Limb (tissue), 2 donors: ENCODE measurements around the gene PNPLA8.

Experiments
- DNase-seq, 2 donors: peaks; one replicate each; pipeline ENCODE4 v3.0.0-alpha.2; 2016; ENCODE audit errors: extremely low spot score in 2 of 2

Gene PNPLA8

GRCh38 chr7:108448584-108449505 is 77.1 kb downstream of the PNPLA8 start:
- DNase-seq, result no peak

- DNase-seq, result no peak
These were observed 83.8 kb downstream of the PNPLA8 start for GRCh38 chr7:108442039-108442568.

- no peak for DNase-seq
These were observed 84.5 kb downstream of the PNPLA8 start for GRCh38 chr7:108441392-108441955.

DNA sequence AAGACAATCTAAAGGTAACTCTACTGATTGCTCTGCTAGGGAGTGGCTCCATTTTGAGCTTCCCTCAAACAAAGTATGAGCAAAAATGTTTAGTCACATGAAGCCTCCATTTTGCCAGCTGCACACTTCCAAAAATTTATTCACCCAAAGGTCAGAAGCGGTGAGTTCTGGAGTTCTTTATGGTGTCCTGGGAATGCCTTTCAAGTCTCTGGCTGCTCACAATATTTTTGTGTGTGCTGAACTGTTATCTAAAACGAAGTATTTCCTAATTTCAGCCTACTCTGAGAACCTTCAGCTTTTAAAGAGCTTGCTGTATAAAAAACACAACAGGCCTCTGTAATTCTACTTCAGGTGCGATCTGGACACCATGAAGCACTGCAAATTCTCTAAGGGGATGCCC is 85.3 kb downstream of the PNPLA8 start:
- no peak for DNase-seq

GRCh38 chr7:108436906-108437305 is 89.0 kb downstream of the PNPLA8 start:
- DNase-seq, result no peak

GRCh38 chr7:108434010-108434409 is 91.9 kb downstream of the PNPLA8 start:
- no peak for DNase-seq

GRCh38 chr7:108431099-108431498 is 94.8 kb downstream of the PNPLA8 start:
- DNase-seq, result no peak

DNA sequence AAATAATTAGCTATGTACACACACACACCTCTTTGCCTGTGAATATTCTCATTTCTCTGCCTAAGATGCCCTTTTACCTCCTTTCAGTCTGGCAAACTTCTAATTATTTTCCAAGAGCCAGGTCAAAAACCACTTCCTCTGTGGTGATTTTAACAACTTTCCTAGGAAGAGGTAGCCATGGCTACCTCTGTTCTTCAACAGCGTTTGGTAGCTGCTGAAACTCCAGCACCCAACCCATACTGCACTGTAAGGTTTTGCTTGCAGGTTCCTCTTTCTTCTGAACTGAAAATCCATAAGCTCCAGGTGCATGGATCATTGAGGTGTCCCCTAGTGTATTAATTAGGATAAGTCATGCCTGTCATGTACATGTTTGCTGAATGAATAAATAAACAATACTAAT is 95.3 kb downstream of the PNPLA8 start:
- DNase-seq, result no peak

- DNase-seq, result no peak
These were observed 98.2 kb downstream of the PNPLA8 start for GRCh38 chr7:108427766-108428165.

- no peak for DNase-seq
These were observed 100.1 kb downstream of the PNPLA8 start for GRCh38 chr7:108425714-108426275.

DNA sequence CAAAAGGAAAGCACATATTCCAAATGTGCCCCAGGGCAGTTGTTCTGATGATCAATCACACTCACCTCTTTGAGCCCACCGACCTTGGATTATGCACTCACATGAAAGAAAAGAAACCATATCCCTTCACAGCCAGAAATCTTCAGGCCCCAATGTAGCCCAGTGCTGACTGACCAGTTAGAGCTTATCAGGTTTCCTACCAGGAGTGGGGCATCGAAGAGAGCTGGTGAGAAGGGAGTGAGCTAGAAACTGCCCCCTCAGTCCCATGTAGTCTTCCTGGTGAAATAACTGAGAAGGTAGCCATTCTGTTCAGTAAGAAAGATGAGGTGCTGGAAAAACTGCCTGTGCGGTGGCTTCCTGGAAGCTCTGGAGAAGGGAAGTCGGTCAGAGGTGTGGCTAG is 101.9 kb downstream of the PNPLA8 start:
- DNase-seq, result no peak

DNA sequence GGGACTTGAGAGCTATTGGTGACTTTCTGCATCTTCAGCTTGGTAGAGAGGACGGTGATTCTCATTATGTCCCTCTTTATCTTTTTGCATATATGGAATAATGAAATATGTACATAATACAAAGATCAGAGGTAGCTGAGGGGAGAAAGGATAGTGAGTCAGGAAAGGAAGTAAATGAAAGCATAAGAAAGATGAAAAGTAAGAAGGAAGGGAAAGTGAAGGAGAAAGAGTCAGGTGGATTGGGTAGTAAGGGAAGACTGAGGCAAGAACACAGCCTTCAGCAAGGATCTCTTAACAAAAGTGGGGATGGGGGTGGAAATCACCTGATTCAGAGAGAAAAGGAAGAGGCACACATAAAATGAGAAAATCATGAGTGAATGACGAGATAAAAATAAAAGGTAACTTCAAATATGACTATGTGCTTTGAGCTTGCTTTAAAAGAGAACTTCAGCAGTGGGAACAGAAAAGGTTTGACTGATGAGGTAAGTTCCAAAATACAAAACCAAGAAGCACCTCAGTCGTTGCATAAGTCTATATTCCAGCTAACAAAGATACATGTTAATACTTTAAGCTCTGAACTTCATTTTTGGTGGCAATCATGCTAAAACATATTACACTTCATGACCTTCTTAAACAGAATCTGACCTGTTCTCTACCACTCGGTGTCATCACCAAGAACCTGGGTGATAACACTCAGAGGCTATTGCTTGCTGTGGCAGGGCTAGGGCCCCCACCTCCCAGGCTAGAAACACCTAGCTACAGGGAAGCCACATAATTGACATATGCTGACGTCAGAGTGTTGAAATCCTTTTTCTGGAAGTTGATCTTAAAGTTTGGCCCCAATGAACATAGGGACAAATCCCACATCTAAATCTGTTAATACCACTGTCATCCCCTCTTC is 102.6 kb downstream of the PNPLA8 start:
- no peak for DNase-seq

DNA sequence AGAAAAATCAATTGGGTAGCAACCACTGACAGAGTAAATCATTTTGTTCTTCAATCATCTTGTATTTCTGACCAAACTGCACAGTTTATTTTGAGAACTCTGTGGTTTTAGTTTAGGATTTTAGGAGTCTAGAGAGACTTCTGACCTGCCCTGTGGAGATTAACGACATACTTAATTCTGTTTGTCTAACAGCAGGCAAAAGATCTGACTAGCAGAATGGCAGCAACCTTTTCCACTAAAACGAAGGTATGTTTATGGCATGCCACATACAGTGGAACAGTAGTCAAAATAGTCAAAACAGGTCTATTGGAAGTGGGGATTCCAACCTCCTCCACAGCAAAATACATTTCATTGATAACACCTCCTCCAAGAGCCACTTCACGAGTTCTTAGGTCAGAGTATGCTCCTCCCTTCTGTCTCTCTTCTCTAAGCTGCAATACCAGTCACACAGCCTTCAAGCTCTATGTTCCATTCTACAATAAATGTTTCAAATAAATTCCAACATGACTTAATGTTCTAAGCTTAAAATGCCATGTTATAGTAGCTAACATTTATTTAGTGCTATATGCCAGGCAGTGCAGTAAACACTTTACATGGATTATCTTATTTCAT is 104.1 kb downstream of the PNPLA8 start:
- DNase-seq, result no peak
